Embryonic facial prominence (tissue), 1 donor: ENCODE data around the gene PI4KA.
"Not testable (repeated sequence)": the region's sequence is repeated elsewhere in the genome, so short reads cannot be mapped to it uniquely, and the experiment has no call there.

ENCODE experiments used
- DNase-seq: peaks from one replicate; pipeline ENCODE4 v3.0.0-alpha.2; 2016; ENCODE audit errors: extremely low spot score

PI4KA gene

GRCh38 chr22:20749453-20749852 lies 109.2 kb downstream of the PI4KA start:
- no peak for DNase-seq

GRCh38 chr22:20748731-20749428 lies 109.7 kb downstream of the PI4KA start:
- no peak for DNase-seq

- no peak for DNase-seq
These were observed 110.5 kb downstream of the PI4KA start for GRCh38 chr22:20748082-20748481.

GRCh38 chr22:20747223-20747622 lies 111.4 kb downstream of the PI4KA start:
- DNase-seq, result no peak

- DNase-seq, result no peak
These were observed 112.0 kb downstream of the PI4KA start for GRCh38 chr22:20746431-20747189.

- no peak for DNase-seq
These were observed 113.5 kb downstream of the PI4KA start for GRCh38 chr22:20745119-20745518.

GRCh38 chr22:20744456-20744855 lies 114.2 kb downstream of the PI4KA start:
- DNase-seq, result no peak

- DNase-seq, result no peak
These were observed 115.8 kb downstream of the PI4KA start for GRCh38 chr22:20742764-20743163.

GRCh38 chr22:20741634-20742581 lies 116.7 kb downstream of the PI4KA start:
- DNase-seq, result no peak

- DNase-seq, result no peak
These were observed 117.5 kb downstream of the PI4KA start for GRCh38 chr22:20741008-20741633.

- no peak for DNase-seq
These were observed 118.2 kb downstream of the PI4KA start for GRCh38 chr22:20740222-20740951.

- DNase-seq, result no peak
These were observed 120.1 kb downstream of the PI4KA start for GRCh38 chr22:20738394-20739089.

GRCh38 chr22:20736891-20737290 lies 121.7 kb downstream of the PI4KA start:
- not testable (repeated sequence) for DNase-seq

GRCh38 chr22:20735356-20736162 lies 123.1 kb downstream of the PI4KA start:
- not testable (repeated sequence) for DNase-seq

- DNase-seq, result not testable (repeated sequence)
These were observed 126.2 kb downstream of the PI4KA start for GRCh38 chr22:20732431-20732830.

GRCh38 chr22:20729194-20729593 lies 129.4 kb downstream of the PI4KA start:
- no peak for DNase-seq

GRCh38 chr22:20728523-20729190 lies 130.0 kb downstream of the PI4KA start:
- no peak for DNase-seq

- DNase-seq, result no peak
These were observed 131.2 kb downstream of the PI4KA start for GRCh38 chr22:20727118-20728015.
